Fibroblast of the aortic adventitia (primary cell): ENCODE results near the gene CDCA8. TPM values are rescaled to one million over a fixed set of nuclear protein-coding genes. Genes with fewer than 3 reads are reported as not detected.

Experiments
- DNase-seq: peaks from one replicate; pipeline ENCODE4 v3.0.0-alpha.2; 2010; ENCODE audit warnings: low read depth
- H3K4me3 ChIP-seq: 2 replicates; pipeline ENCODE4 v1.5.1; 2011; ENCODE audit warnings: low read depth, mild to moderate bottlenecking, control low read depth, low read length, moderate library complexity
- total RNA-seq: library from RNA; depleted of rRNA; stranded (reverse); fragments of >200 nt; gene quantifications from 2 replicates; pipeline ENCODE4 v1.2.3, GENCODE V29; 2012; ENCODE audit warnings: low replicate concordance
- TF ChIP-seq, protein P1 (sequence below): IDR thresholded peaks from 2 replicates; pipeline ENCODE4 v1.5.1; 2011; ENCODE audit warnings: mild to moderate bottlenecking, low read length, control low read depth, inconsistent platforms; ENCODE audit not compliant: insufficient read depth

Gene CDCA8
- total RNA-seq, 1 donor = 12.8 TPM

DNA sequence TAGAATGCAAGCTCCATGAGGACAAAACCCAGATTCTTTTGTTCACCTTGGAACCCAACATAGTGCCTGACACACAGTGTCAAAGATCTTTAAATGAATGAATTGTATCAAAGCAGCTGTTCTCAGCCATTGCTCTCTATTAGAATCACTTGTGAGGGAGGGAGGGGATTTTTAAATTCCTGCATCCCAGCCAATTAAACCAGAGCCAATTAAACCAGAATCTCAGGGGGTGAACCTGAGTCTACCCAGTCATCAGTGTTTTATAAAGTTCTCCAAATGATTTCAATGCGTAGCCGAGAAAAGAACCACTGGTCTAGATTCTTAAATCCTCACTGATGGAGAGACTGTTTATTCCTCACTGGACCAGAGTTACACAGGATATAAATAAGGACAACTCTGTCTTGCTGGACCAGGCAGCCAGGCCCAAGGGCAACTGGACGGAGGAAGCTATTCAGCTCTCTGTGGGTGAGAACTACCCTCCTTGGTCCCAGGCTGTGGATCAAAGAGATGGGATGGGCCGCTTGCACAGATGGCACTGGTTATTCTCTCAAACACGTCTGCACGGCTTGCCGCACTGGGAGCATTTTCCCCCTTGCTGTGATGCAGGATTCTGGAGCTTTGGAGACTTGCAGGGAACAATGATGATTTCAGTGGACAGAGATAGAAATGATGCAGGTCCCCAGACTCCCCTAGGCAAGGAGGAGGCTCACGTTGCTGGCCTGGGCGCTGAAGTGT, 20.0 kb upstream of the CDCA8 start:
- TF ChIP-seq, protein P1, sequence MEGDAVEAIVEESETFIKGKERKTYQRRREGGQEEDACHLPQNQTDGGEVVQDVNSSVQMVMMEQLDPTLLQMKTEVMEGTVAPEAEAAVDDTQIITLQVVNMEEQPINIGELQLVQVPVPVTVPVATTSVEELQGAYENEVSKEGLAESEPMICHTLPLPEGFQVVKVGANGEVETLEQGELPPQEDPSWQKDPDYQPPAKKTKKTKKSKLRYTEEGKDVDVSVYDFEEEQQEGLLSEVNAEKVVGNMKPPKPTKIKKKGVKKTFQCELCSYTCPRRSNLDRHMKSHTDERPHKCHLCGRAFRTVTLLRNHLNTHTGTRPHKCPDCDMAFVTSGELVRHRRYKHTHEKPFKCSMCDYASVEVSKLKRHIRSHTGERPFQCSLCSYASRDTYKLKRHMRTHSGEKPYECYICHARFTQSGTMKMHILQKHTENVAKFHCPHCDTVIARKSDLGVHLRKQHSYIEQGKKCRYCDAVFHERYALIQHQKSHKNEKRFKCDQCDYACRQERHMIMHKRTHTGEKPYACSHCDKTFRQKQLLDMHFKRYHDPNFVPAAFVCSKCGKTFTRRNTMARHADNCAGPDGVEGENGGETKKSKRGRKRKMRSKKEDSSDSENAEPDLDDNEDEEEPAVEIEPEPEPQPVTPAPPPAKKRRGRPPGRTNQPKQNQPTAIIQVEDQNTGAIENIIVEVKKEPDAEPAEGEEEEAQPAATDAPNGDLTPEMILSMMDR = no peak
- no peak overlapping the region for H3K4me3 ChIP-seq
- DNase-seq = no peak

- no peak overlapping the region for H3K4me3 ChIP-seq
- DNase-seq = no peak
- TF ChIP-seq, protein P1 = no peak
These were observed 18.4 kb upstream of the CDCA8 start for GRCh38 chr1:37673920-37674319.

- no peak overlapping the region for H3K4me3 ChIP-seq
- TF ChIP-seq, protein P1 = no peak
- DNase-seq = peak; percentile 12
These were observed 15.8 kb upstream of the CDCA8 start for GRCh38 chr1:37676281-37677142.

DNA sequence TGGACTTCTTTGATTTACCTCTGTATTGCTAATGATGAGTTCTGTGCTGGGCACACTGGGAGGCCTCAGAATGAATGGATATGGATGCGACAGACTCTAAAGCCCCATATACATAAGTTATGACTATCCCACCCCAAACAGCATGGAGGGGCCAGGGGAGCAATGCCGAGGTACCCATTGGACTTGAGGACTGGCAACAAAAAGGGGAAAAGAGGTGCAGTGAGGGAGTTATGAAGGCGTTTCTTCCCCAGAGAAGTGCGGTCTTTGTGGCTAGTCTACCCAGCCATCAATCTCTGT, 15.2 kb upstream of the CDCA8 start:
- TF ChIP-seq, protein P1 = no peak
- DNase-seq = no peak
- no peak overlapping the region for H3K4me3 ChIP-seq

DNA sequence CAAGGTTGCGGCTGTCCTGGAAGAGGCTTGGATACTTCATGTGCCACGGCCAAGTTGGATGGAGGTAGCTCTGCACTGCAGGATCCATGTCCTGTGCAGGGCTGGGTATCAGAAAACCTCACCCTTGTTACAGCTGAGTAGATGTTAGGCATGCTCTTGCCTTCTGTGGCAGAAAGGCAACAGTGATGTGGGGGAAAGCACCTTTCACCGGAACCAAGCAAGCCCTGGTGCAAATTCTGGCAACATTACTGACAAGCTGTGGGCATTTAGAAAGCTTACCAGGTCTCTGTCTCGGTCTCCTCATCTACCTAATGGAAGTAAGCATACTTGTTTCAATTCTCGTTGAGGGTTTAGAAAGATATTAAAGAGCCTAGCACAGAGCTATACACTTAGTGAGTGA, 14.5 kb upstream of the CDCA8 start:
- TF ChIP-seq, protein P1 = no peak
- no peak for DNase-seq
- no peak overlapping the region for H3K4me3 ChIP-seq

DNA sequence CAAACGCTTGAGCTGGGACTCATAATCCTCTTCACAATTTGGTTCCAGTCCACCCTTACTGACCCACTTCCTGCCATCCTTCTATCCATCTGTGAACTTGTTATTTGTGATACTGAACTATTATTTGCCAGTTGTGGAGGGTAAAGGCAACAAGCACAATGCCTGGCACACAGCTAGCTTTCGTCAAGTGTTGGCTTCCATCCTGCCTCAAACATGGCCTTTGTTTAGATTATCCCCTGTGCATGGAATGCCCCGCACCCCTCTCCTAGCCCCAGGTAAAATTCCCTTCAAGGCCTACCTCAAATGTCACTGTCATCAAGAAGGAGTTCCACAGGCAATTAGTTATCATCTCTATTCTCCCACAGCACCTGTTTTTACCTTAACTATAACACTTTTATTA, 11.4 kb upstream of the CDCA8 start:
- no peak for DNase-seq
- TF ChIP-seq, protein P1 = no peak

More for the DNA sequence above, 11.4 kb upstream of the CDCA8 start:
- H3K4me3 ChIP-seq = no peak overlapping the region
